ENCODE measurements around the gene DPEP1. TPM values are rescaled to one million over a fixed set of nuclear protein-coding genes. Genes with fewer than 3 reads are reported as not detected.
"Not testable (repeated sequence)": the region's sequence is repeated elsewhere in the genome, so short reads cannot be mapped to it uniquely, and the experiment has no call there.

DPEP1 gene
- total RNA-seq, 1 donor from 2014 or later = 0.13 TPM

- no peak for DNase-seq (ENCODE audit: low read depth in 2 of 2)
Observed at GRCh38 chr16:89618109-89618998, 4.9 kb downstream of the DPEP1 start.

- no peak for DNase-seq (ENCODE audit: low read depth in 2 of 2)
Observed at GRCh38 chr16:89619840-89620239, 6.4 kb downstream of the DPEP1 start.

- no peak for DNase-seq (ENCODE audit: low read depth in 2 of 2)
Observed at GRCh38 chr16:89620406-89620841, 7.0 kb downstream of the DPEP1 start.

GRCh38 chr16:89621136-89621697 lies 7.8 kb downstream of the DPEP1 start:
- DNase-seq (ENCODE audit: low read depth in 2 of 2) = no peak

GRCh38 chr16:89621698-89622409 lies 8.4 kb downstream of the DPEP1 start:
- no peak for DNase-seq (ENCODE audit: low read depth in 2 of 2)

GRCh38 chr16:89623511-89624261 lies 10.2 kb downstream of the DPEP1 start:
- DNase-seq (ENCODE audit: low read depth in 2 of 2) = peak in 1 of 2 donors; percentile 79

GRCh38 chr16:89624777-89625761 lies 11.6 kb downstream of the DPEP1 start:
- DNase-seq (ENCODE audit: low read depth in 2 of 2) = no peak

GRCh38 chr16:89629827-89630610 lies 16.6 kb downstream of the DPEP1 start:
- DNase-seq (ENCODE audit: low read depth in 2 of 2) = no peak

DNA sequence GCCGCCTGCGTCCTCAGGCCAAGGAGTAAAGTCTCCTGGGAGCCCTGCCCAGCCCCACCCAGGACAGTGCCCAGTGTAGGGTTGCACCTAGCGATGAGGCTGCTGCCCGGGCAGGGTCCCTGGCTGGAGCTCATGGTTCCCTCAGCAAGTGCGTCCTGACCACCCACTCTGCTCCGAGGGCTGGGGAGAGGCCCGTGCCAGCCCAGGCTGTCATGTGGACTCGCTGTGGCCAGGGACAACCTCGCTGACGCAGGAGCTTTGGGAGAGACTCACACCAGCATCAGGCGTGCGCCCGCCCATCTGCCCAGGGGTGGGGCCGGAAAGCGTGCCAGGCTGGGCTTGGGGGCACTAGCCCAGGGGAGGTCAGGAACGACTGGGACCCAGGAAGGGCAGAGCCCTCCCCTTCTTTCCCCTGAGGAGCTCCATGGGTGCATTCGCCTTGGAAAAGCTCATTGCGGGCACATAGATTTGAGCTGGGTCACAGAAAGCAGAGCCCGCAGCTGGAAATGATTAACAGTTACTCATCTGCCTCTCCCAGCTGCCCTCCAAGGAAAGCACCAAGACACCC lies 19.7 kb downstream of the DPEP1 start:
- DNase-seq (ENCODE audit: low read depth in 2 of 2) = no peak

GRCh38 chr16:89634463-89635385 lies 21.3 kb downstream of the DPEP1 start:
- DNase-seq (ENCODE audit: low read depth in 2 of 2) = not testable (repeated sequence)

- no peak for DNase-seq (ENCODE audit: low read depth in 2 of 2)
Observed at GRCh38 chr16:89636663-89637062, 23.2 kb downstream of the DPEP1 start.

GRCh38 chr16:89637379-89637778 lies 23.9 kb downstream of the DPEP1 start:
- DNase-seq (ENCODE audit: low read depth in 2 of 2) = no peak

- DNase-seq (ENCODE audit: low read depth in 2 of 2) = no peak
Observed at GRCh38 chr16:89638455-89638854, 25.0 kb downstream of the DPEP1 start.

DNA sequence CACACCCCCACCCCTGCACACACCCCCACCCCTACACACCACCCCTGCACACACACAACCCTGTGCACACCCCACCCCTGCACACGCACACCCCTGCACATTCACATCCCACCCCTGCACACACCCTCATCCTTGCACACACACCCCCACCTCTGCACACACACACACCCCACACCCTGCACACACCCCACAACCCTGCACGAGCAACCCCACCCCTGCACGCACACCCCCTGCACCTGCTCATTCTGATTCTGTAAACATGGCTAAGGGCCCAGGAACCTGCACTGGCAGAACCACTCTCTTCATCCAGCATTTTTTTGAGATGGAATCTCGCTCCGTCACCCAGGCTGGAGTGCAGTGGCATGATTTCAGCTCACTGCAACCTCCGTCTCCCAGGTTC lies 25.9 kb downstream of the DPEP1 start:
- no peak for DNase-seq (ENCODE audit: low read depth in 2 of 2)

GRCh38 chr16:89641458-89642119 lies 28.1 kb downstream of the DPEP1 start:
- no peak for DNase-seq (ENCODE audit: low read depth in 2 of 2)

- DNase-seq (ENCODE audit: low read depth in 2 of 2) = no peak
Observed at GRCh38 chr16:89642574-89642973, 29.1 kb downstream of the DPEP1 start.

- DNase-seq (ENCODE audit: low read depth in 2 of 2) = no peak
Observed at GRCh38 chr16:89643769-89644300, 30.4 kb downstream of the DPEP1 start.

All from dermis microvascular lymphatic vessel endothelial cell (primary cell).